DMS153 treated with DMSO at 0.1 percent for 48 hours (cell line): Measurements from ENCODE around the gene SLC9C2.

Experiments
- DNase-seq: peaks from one replicate; lab custom pipeline; 2025; ENCODE audit not compliant: unreplicated experiment; lab: John Stamatoyannopoulos, UW

Gene SLC9C2

DNA sequence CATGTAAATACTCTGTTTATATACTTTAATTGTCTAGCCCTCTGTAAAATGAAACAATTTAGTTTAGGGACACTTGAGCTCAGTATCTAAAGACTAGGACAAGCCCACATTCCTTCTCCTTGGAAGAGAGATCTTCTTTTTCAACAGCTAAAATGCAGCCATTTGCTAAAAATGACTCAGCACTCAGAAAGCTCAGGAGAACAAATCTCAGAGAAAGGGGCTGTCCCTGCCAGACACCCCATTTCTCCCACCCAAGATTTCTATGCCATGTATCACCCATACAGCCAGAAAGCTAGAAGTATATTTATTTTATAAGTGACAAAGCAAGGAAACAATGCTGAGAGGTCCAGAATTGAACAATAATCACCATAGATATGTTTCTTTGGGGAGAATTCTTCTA lies 148.9 kb downstream of the SLC9C2 start:
- no peak for DNase-seq

DNA sequence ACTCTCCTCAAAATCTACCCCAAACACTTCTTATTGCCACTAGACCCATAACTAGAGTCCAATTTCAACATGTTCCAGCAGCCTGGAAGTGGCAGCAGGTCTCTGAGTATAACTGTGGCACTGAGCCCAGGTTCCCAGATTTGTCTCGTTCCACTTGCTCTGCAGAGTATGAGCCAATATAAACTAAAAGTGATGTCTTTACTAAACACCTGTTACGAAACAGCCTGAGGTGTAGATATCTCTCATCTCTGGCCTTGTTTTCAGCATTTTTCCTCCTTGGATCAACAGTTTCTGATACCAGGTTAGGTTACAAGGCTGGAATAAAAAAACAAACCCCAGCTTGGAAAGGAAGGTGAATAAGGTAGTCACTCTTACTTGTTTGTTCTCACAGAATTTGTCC lies 150.9 kb downstream of the SLC9C2 start:
- DNase-seq = no peak
